Caki2 (cell line): ENCODE results near the gene NELL1. TPM values are rescaled to one million over a fixed set of nuclear protein-coding genes. Genes with fewer than 3 reads are reported as not detected.

ENCODE experiments used
- DNase-seq: peaks from one replicate; pipeline ENCODE4 v3.0.0-alpha.2; 2015; ENCODE audit warnings: low read depth
- in situ Hi-C: cut with HindIII; loops from 2 replicates; pipeline ENCODE4 v1.10.0; 2016; ENCODE audit warnings: low sequenced_read_pairs, low pct_unique_long_range_greater_than_20kb, mixed read lengths
- total RNA-seq: library from RNA; depleted of rRNA; stranded (reverse); fragments of >200 nt; shearing (Covaris generic); gene quantifications from 2 replicates; pipeline ENCODE4 v1.2.3, GENCODE V29; 2014; ENCODE audit warnings: low replicate concordance

NELL1 gene
- total RNA-seq, 1 experiment from 2014 or later = not detected

DNA sequence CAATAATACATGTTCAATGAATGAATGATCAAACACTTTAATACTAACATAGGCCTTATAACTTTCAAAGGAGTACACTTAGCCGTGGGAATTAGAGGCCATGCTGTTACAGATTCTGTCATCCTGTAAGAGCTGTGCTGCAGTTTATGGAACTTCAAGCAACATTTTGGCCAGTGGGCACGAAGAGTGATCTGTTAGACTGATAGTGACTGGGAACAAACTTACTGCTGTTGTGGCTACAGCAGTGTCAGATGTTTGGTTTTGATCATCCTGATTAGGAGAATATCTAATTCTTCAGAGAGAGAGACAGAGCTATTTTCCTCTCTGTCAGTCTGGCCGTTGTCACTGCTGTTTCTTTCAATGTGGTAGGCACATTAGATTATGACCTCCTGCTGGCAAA, 348.9 kb downstream of the NELL1 start:
- DNase-seq = no peak
- in situ Hi-C loops = no loop called here

DNA sequence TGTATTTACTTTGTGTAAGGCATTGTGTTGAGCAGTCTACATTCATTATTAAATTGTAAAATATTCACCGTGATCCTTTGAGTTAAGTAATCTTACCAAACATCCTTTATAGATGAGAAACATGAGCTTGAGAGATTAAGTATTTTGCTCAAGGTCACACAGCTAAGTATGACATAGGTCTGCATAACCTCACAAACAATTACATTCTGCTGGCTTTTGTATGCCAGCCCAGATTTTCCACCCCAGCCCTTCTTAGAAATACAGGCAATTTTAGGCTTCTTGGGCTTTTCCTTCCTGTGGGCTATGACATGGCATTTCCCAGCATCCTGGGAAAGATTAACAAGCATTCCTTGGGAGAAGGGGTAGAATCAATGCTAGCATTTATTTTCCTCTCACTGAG, 357.3 kb downstream of the NELL1 start:
- DNase-seq = no peak
- in situ Hi-C loops = no loop called here

DNA sequence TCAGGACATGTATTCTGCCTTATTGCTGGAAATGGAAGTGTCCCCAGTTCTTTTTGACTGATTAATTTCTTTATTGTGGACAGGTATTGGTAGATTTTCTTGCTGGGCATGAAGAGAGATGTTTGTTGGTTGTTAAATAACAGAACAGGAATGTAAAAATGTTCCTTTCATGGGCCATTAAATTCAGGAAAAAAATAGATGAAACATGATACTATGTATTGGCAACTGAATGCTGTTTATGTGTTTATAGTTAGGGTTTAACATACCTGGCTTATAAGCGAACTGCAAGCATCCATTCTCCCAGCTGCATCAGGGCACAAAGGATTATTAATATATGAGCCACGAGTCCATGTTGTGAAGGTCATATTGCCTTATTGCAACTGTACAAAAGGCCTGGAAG, 368.5 kb downstream of the NELL1 start:
- in situ Hi-C loops = no loop called here
- no peak for DNase-seq

DNA sequence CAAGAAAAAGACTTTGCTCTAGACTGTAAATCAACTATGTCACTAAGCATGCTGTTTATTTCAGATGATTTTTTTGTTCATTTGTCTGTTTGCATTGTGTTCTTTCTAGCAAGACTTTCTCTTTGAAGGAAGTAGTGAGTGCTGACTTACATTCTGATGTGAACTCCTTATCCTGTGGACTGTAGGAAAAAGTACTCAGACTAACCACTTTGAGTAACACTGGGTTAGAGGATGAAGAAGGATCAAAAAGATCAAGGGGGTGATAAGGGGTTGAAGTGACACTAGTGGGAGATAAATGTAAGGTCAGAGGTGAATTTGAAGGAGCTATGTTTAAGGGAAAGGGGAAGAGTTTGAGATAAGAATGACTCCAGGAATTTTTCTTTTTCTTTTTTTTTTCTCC, 369.4 kb downstream of the NELL1 start:
- DNase-seq = no peak
- in situ Hi-C loops = no loop called here

DNA sequence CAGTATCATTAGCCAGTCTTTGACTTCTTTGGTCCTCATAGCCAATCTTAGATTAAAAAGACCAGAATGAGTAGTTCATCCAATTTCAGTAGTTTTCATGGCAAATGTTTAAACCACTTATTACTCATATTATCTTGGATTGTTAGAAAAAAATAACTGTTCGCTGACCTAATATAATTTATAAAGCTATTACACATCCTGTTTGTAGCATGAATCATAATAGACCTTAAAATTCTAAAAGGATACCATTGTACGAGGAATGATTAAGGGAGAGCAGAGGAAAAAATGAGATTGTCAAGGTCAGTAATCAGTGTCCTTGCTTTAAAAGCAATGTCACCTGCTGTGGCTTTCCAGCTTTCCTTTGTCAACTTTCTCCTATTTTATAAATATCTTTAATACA, 371.2 kb downstream of the NELL1 start:
- in situ Hi-C loops = no loop called here
- DNase-seq = no peak

DNA sequence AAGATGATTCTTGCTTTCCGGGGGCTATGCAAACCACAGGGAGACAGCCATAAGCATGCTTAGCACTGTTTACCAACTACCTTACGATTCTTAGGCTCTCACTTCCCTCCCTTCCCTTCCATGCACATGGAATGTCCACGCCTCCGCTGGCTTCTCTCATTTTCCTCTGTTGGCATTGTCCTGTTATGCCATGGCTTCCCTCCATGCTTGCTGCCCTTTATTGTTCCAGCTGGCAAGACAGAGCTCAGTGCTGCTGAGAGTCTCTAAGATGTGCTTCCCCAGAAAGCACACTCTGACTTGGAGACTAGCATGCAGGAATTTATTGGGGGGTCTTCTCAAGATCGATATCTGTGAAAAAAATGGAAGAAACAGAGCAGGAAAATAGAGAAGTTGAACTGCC, 379.2 kb downstream of the NELL1 start:
- in situ Hi-C loops = no loop called here
- DNase-seq = no peak

DNA sequence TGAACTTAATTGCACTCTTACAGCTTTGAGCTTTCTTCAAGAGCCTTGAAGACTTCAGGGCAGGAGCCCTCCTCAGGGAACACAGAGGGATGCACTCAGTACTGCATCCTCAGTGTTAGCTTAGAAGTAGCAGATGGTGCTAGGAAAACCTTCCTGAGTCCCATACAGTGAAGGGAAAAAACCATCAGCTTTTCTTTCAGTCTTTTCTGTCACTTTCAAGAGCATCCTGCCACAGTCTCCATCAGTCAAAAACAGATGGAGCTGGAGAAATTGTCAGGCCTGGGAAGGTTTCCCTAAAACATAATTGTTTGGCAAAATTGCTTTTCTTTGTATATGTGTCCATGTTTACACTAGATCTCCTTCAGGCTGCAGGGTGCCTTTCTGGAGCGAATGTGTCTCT, 384.1 kb downstream of the NELL1 start:
- no peak for DNase-seq
- in situ Hi-C loops = no loop called here

DNA sequence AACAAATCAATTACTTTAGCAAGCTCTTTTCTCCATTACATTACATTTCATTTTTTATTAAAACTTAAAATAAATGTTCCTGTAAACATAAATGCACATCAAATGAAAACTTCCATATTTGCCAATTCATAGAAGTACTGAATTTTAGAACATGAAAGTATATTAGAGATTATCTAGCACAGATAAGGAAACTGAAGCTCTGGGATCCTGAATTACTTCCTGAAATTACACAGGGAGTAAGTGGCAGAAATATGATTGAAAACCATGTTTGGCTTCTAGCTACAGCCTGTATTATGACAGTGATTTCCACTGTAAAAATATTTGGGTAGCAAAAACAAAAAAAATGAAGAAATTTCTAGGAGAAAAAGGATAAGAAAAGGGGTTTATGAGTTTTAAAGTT, 387.3 kb downstream of the NELL1 start:
- in situ Hi-C loops = no loop called here
- no peak for DNase-seq

DNA sequence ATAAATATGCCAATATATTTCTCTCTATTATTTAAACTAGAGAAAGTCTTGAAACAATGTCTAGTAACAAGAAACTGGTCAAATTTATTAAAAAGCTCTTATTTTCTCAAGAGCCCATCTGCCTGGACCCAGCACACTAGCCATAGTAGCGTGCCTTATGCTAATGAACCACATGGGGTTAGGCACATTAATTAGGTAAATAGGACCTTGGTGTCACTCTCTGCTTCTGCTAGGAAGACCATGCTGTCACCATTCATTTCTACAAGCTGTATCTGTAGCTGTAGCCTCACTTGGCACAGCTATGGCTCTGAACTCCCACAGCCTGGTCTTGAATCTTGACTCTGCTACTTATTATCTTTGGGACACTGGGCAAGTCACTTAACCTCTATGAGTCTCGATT, 390.5 kb downstream of the NELL1 start:
- DNase-seq = no peak
- in situ Hi-C loops = no loop called here

DNA sequence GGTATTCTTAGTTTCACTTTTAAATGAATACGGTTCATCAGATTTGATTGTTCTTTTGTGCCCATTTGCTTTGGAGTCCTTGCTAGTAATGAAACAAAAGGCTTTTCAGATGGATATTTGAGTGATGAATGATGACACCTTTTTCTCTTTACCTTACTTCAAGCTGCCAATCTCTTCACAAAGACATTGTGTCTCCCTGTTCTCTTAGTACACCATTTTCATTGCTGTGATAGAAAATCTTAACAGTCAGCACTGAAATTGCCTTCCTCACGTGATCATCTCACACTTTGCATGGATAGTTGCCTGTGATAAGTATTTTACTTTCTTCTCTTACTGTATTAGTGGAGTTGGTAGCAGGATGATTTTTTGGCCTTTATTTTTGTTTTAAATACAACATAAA, 396.6 kb downstream of the NELL1 start:
- DNase-seq = no peak
- in situ Hi-C loops = no loop called here

DNA sequence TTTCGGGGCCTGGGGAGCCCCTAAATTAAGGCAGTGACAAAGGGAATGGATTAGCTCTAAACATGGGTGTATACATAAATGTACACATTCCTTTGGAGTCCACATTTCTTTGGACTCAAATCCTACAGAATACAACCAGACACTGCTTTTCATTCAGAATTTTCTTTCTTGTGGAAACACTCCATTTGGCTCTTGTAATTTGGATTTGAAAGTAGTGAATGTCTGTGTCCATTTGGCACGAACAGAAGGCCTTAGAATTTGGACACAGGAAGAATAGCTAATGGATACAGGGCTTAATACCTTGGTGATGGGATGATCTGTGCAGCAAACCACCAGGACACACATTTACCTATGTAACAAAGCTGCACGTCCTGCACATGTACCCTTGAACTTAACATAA, 399.5 kb downstream of the NELL1 start:
- in situ Hi-C loops = no loop called here
- DNase-seq = no peak

DNA sequence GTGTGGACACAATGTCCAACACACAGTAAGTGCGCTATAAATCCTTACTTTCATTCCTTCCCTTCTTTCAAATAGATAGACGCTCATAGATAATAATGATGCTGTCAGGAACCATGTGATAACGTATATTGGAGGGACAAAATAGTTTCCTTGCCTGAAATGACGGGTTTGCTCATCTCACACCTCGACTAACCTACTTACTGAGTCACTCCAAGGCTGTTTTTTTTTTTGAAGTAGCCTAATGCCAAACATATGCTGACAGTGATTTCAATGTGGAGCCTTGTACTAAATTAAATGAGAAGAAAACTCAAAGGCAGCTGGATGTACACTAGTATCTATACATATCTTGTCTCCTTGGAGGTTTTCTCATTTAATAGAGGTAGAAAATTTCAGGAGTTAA, 400.5 kb downstream of the NELL1 start:
- in situ Hi-C loops = no loop called here
- no peak for DNase-seq

DNA sequence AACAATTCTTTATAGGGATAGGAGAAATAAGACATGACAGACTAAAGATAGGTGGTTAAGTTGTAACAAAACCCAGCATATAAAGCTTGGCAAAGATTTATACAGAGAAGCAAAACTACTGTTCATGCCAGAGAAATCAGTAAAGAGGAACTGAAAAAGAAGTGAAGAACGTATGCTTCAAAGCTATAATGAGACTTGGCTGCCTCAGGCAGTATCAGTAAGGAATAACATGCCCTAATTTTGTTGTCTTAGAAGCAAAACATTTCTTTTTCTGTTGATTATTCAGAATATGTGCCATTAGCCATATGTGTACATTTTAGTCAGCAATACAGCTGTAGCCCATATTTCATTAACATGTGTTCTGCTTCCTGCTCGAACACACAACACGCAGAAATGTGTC, 403.2 kb downstream of the NELL1 start:
- DNase-seq = no peak
- in situ Hi-C loops = no loop called here

DNA sequence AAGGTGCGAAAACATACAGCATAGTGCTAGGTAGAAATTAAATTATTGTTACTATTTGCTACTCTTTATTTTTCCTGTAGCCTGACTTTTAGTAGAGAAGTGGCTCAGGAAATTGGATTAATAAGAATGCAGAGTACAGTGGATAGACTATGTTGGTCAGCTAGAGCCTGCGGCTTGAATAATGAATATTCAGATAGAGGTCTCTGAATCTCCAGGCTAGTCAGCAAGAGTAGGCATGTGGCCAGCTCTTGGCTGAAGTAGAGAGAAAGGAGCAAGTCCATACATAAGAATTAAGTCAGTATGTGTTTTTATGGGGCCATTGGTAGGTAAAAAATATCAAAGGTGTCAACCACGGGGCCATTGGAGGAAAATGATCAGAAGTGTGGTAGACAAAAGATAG, 413.5 kb downstream of the NELL1 start:
- no peak for DNase-seq
- in situ Hi-C loops = no loop called here

DNA sequence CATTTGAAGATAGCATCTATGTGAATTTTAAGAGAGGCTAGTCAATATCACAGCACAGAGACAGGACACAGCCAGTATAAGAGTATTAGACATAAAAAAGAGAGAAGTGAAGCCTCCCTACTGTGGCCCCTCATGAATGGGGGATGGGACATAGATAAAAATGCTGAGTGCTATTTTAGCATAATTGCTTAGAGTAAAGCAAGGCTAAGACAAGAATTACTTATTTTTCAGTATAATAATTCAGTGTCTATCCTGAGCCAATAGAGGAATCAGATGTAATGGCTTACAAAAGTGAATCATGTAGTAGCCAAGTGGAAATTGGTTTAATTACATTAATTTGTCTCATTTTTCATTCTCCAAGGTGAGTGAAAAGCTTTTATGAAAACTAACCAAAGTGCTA, 419.5 kb downstream of the NELL1 start:
- in situ Hi-C loops = no loop called here
- no peak for DNase-seq

DNA sequence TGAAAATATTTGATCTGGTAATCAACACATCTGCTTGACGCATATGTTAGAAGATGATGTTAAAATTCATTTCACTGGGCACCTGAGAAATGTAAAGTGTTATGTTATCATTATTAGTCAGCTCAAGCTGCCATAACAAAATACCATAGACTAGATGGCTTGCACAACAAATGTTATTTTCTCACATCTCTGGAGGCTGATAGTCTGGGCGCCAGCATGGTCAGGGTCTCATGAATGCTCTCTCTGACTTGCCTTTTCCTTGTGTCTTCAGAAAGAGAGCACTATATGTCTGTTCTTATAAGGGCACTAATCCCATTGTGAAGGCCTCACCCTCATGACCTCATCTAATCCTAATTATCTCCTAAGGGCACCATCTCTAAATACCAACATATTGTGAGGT, 435.3 kb downstream of the NELL1 start:
- in situ Hi-C loops = no loop called here
- DNase-seq = no peak

DNA sequence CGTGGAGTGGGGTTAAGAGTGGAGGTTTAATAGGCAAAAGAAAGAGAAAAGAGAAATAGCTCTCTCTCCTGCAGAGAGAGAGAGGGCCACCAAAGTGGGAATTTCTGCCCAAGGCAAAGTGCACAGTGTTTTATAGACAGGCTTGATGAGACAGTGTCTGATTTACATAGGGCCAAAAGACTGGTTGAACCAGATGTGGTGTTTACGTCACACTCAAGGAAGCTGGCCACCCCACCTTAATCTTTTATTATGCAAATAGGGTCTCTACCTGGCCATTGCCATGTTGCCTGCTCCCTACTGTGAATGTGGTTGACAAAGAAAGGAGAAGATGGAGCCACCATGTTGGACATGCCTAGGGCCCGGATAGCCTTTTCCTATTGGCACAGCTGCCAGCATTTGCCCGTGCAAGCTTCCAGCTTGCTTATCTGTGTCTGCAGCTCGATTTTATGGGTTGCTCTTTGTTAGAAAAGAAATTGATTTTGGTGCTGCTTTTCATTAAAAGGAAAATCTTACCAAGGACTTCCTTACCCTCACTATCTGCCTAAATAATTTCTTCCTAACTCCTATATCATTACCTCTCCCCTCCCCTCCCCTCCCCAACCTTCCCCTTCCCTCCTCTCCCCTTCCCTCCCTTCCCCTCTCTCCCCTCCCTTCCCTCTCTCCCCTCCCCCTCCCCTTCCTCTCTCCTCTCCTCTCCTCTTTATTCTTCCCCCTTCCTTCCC, 436.0 kb downstream of the NELL1 start:
- DNase-seq = no peak
- in situ Hi-C loops = no loop called here

DNA sequence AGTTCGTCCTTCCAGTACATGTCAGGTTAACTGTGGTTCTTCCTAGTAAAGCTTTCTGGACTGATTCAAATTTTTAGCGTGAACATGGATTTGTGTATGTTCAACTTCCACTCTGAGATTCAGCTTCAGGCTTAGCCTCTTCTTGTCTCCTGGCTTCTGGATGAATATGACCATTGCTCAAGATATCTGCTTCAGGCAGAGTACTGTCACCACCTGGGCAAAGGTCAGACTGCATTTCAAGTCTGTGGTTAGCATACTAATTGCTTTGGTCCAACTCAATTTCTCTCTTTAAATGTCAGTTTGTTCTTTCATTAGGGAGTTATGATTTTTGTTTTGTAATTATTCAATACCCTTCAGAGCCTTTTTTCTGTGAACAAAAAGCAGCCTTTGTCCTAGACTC, 440.0 kb downstream of the NELL1 start:
- DNase-seq = no peak
- in situ Hi-C loops = no loop called here

DNA sequence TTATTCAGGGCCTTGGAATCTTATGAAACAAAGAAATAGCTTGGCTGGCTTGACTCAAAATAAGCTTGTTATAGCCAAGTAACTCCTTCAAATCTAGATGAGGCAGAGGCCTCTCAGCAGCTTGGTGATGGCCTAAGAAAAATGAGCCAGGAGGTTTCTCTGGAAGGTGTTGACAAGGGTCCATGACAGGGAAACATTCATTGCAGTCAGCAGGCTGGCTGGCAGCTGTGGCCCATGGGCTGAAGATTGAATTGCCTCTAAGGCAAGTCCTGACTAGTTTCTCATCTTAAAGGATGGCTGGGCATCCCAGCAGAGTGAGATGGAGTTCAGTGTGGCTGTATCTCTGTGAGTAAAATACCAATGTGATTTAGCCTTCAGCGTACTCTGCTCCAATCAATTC, 441.0 kb downstream of the NELL1 start:
- in situ Hi-C loops = no loop called here
- DNase-seq = no peak

DNA sequence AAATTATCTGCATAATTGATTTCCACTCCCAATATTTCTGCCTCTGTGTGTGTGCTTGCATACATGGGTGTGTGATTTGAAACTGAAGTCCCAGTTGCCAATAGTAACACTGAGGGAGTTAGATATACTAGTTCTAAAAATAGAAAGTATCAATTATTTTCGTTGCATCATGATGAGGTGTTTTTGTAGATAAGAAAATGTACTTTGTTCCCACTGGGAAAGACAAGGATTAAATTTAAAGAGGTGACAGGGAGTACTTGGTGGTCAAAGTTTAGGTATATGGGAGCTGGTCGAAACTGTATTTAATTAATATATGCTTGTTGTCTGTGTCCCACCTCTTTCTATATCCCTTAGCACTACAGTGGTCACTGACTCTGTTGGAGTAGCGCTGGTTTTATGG, 444.5 kb downstream of the NELL1 start:
- in situ Hi-C loops = no loop called here

DNA sequence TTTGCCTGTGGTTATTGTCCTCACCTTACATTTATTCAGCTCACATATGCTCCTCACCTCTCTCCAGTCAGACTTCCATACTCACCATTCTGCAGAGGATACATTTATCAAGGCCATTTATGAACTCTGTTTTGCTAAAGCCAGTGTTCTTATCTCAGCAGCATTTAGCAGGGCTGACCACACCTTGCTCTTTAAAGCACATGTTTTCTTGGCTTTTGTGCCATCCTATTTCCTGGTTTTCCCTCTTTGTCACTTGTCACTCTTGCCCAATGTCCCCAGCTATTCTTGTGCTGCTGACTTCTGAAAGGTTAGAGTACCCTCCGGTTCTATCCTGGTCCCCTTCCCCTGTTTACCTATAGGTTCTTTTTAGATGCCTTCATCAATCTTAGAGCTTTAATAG, 446.6 kb downstream of the NELL1 start:
- DNase-seq = no peak
- in situ Hi-C loops = no loop called here

More for the DNA sequence above, 444.5 kb downstream of the NELL1 start:
- DNase-seq = no peak
